Kidney (tissue), 14 donors: ENCODE results near the gene PARD6A. TPM values are rescaled to one million over a fixed set of nuclear protein-coding genes. Genes with fewer than 3 reads are reported as not detected.

Experiments
- DNase-seq, 5 donors: peaks; one replicate each; pipeline ENCODE4 v3.0.0-alpha.2; 2013 to 2020
- FAIRE-seq: peaks from 2 replicates; lab custom pipeline; 2012; peaks lifted over from hg19 to GRCh38; lab: Jason Lieb, UNC
- H3K27ac ChIP-seq, 2 donors: one replicate each; pipeline ENCODE4 v1.7.0; 2013; ENCODE audit warnings: low read depth in 2 of 2, low read length in 2 of 2, inconsistent platforms in 1 of 2
- H3K27me3 ChIP-seq: one replicate; pipeline ENCODE4 v1.7.1; 2013; ENCODE audit warnings: low read length, inconsistent platforms; ENCODE audit not compliant: control insufficient read depth, insufficient read depth
- H3K36me3 ChIP-seq, 3 donors: one replicate each; pipeline versions ENCODE4 v1.7.0 to v1.7.1; 2013; ENCODE audit warnings: low read length in 3 of 3, control low read depth in 1 of 3, inconsistent platforms in 1 of 3; ENCODE audit not compliant: insufficient read depth in 3 of 3, control insufficient read depth in 2 of 3
- H3K4me1 ChIP-seq, 3 donors: one replicate each; pipeline versions ENCODE4 v1.7.0 to v1.7.1; 2013; ENCODE audit warnings: low read length in 3 of 3, inconsistent platforms in 1 of 3, low read depth in 1 of 3; ENCODE audit not compliant: control insufficient read depth in 2 of 3, insufficient read depth in 2 of 3
- H3K4me3 ChIP-seq, 3 donors: one replicate each; pipeline versions ENCODE4 v1.7.0 to v1.8.1; 2013; ENCODE audit warnings: low read length in 3 of 3, control low read depth in 1 of 3, inconsistent platforms in 1 of 3
- H3K9ac ChIP-seq, 3 donors: one replicate each; pipeline versions ENCODE4 v1.7.0 to v1.7.1; 2013; ENCODE audit warnings: low read length in 3 of 3, control low read depth in 1 of 3, inconsistent platforms in 1 of 3
- H3K9me3 ChIP-seq, 3 donors: one replicate each; pipeline versions ENCODE4 v1.7.0 to v1.7.1; 2013; ENCODE audit warnings: low read length in 3 of 3, control low read depth in 1 of 3, inconsistent platforms in 1 of 3; ENCODE audit not compliant: control insufficient read depth in 2 of 3, insufficient read depth in 1 of 3
- intact Hi-C: fragments of 100-400 bp; cut with DNase I; formaldehyde crosslinking; loops from one replicate; pipeline ENCODE4 v1.11.1; 2022
- polyA plus RNA-seq: library from polyadenylated mRNA; stranded (reverse); fragments of 350-450 nt; fragmentation: Illumina TruSeq; extraction: RNeasy Lipid Tissue Mini Kit (QIAGEN cat#74804); gene quantifications from one replicate; pipeline ENCODE4 v1.2.3, GENCODE V29; 2014; ENCODE audit warnings: low read depth, low replicate concordance; ENCODE audit not compliant: insufficient read depth
- total RNA-seq: library from RNA; stranded (reverse); fragmentation: NEBNext Ultra II Directional; extraction: Animal tissue kit (Norgen Biotek cat#: 25700); gene quantifications from one replicate; pipeline ENCODE4 v1.2.1, GENCODE V29; 2021
- TF ChIP-seq, protein P1 (sequence below): IDR thresholded peaks from 3 replicates; pipeline ENCODE4 v1.5.1; 2012; ENCODE audit warnings: mild to moderate bottlenecking, moderate library complexity, borderline replicate concordance; ENCODE audit not compliant: insufficient read depth; ENCODE audit errors: extremely low read depth
- donor health status: control.
- donor health status: control.
- donor health status: control.
- donor health status: control.
- donor health status: control.
- donor health status: DM: yes; HTN: yes; CAD: no.
- donor health status: Normal renal cell carcinoma (clear cell type).

The PARD6A gene
- total and polyA plus RNA-seq, 2 donors from 2014 or later, result 6.1 to 17.1 TPM

DNA sequence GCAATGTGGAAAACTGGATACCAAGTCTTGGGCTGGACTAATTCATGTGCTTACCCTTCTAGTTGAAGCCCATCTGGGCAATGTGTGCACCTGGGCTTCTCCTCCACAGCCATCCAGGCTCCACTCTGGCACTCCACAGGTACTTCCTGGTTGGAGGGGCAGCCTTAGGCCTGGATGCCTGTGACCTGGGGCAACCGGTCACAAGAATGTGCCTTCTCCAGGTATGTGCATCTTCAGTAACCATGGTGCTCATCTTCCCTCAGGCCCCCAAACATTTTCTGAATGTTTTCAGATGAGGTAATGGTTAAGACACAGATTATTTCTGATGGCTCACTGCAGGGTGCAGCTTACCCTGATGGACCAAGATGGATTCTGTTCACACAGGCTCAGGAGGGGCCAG, 17.0 kb downstream of the PARD6A start:
- no peak overlapping the region for H3K27ac ChIP-seq
- TF ChIP-seq, protein P1, sequence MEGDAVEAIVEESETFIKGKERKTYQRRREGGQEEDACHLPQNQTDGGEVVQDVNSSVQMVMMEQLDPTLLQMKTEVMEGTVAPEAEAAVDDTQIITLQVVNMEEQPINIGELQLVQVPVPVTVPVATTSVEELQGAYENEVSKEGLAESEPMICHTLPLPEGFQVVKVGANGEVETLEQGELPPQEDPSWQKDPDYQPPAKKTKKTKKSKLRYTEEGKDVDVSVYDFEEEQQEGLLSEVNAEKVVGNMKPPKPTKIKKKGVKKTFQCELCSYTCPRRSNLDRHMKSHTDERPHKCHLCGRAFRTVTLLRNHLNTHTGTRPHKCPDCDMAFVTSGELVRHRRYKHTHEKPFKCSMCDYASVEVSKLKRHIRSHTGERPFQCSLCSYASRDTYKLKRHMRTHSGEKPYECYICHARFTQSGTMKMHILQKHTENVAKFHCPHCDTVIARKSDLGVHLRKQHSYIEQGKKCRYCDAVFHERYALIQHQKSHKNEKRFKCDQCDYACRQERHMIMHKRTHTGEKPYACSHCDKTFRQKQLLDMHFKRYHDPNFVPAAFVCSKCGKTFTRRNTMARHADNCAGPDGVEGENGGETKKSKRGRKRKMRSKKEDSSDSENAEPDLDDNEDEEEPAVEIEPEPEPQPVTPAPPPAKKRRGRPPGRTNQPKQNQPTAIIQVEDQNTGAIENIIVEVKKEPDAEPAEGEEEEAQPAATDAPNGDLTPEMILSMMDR, result no peak

GRCh38 chr16:67678354-67679023, 17.7 kb downstream of the PARD6A start:
- Histone ChIP-seq H3K9me3 (no peaks in the 10 kb centered on the region), H3K4me3 (no peak overlapping the region), H3K36me3 (peaks cover 0 to under 1% (median 0%) of the 10 kb centered on the region in 3 donors), H3K4me1 (peaks cover 0 to 13% (median 12%) of the 10 kb centered on the region in 3 donors), H3K9ac (no peak overlapping the region), H3K27ac (no peak overlapping the region), H3K27me3 (no peaks in the 10 kb centered on the region)
- intact Hi-C loops, result loop anchor here (10.0 kb wide), 1 partner anchor 246 kb away; no protein-coding TSS in a partner anchor
- TF ChIP-seq, protein P1, result no peak
- FAIRE-seq (no peak), DNase-seq (no peak)

More for the DNA sequence above, 17.0 kb downstream of the PARD6A start:
- no peak overlapping the region for H3K9ac ChIP-seq
- no peak overlapping the region for H3K4me3 ChIP-seq
- H3K36me3 ChIP-seq, result no peaks in the 10 kb centered on the region
- intact Hi-C loops, result loop anchor here (10.0 kb wide), 1 partner anchor 247 kb away; no protein-coding TSS in a partner anchor
- no peaks in the 10 kb centered on the region for H3K27me3 ChIP-seq
- no peaks in the 10 kb centered on the region for H3K9me3 ChIP-seq
- peaks cover 0 to 20% (median 19%) of the 10 kb centered on the region in 3 donors for H3K4me1 ChIP-seq
- FAIRE-seq, result no peak
- no peak for DNase-seq

- DNase-seq, result no peak
- Histone ChIP-seq H3K27ac (no peak overlapping the region), H3K9me3 (no peaks in the 10 kb centered on the region), H3K9ac (no peak overlapping the region), H3K4me1 (peaks cover 0 to 2% (median 0%) of the 10 kb centered on the region in 3 donors), H3K4me3 (no peak overlapping the region), H3K36me3 (peaks cover 0 to 4% (median 3%) of the 10 kb centered on the region in 3 donors), H3K27me3 (no peaks in the 10 kb centered on the region)
- TF ChIP-seq, protein P1, result no peak
- intact Hi-C loops, result loop anchor here (10.0 kb wide), 1 partner anchor 245 kb away; no protein-coding TSS in a partner anchor
- FAIRE-seq, result no peak
These were observed 19.5 kb downstream of the PARD6A start for GRCh38 chr16:67679935-67680897.
